ENCODE measurements around the gene RABL6. TPM values are rescaled to one million over a fixed set of nuclear protein-coding genes. Genes with fewer than 3 reads are reported as not detected.

The RABL6 gene
- polyA plus RNA-seq, 1 experiment: 35.4 TPM

DNA sequence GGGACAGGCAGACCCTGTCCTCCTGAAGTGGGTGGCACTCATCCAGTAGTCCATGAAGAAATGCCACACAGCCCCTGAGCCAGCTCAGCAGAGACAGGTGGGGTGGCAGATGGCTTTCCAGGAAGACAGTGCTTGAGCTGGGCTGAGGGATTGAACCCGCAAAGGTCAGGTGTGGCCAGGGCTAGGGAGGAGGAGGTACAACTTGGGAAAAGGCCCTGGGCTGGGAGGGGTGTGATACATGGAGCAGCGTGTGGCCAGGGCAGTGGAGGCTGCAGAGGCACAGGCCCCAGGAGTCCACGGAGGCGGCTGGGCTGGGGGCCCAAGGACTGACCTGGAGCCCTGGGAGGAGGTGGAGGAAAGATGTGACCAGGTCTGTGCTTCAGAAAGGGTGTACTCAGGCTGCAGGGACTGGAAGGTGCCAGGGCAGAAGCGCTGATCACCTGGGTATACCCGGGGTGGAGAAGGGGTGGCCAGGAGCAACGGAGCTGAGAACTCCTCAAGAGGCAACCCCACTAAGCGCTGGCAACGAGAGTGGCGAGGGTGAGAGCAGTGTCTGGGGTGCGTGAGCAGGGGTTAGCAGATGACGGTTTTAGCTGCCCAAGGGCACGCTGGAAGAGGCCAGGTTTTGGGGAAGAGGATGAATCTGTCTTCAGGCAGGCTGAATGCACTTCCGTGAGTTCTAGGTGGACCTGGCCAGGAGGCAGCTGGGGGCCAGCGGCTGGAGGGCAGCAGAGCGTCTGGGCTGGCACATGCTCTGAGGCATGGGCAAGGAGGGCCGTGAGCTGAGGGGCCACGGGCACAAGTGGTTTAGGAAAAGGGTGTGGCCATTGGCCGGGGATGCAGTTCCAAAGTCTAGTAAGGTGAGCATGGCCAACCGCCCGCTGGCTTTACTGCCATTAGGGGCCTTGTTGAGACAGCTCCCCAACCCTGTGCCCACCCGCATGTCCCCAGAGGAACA, 3.9 kb upstream of the RABL6 start:
- ChIA-PET POLR2A (no interaction called here), CTCF (interaction anchor here (4.0 kb wide), 1 partner anchor 11 kb away, joined by 13 read pairs; no protein-coding TSS in a partner anchor)
- Histone ChIP-seq H3K27me3 (ENCODE audit: control insufficient read depth, insufficient read depth, low read length) (peaks cover 30% of the 10 kb centered on the region), H3K27ac (ENCODE audit: low read depth, low read length) (no peak overlapping the region), H3K9me3 (ENCODE audit: control insufficient read depth, insufficient read depth, low read length) (no peaks in the 10 kb centered on the region; the same call in 1 of the 2 replicates), H3K4me3 (ENCODE audit: low read depth, low read length) (no peak overlapping the region)
- TF ChIP-seq, protein P1, sequence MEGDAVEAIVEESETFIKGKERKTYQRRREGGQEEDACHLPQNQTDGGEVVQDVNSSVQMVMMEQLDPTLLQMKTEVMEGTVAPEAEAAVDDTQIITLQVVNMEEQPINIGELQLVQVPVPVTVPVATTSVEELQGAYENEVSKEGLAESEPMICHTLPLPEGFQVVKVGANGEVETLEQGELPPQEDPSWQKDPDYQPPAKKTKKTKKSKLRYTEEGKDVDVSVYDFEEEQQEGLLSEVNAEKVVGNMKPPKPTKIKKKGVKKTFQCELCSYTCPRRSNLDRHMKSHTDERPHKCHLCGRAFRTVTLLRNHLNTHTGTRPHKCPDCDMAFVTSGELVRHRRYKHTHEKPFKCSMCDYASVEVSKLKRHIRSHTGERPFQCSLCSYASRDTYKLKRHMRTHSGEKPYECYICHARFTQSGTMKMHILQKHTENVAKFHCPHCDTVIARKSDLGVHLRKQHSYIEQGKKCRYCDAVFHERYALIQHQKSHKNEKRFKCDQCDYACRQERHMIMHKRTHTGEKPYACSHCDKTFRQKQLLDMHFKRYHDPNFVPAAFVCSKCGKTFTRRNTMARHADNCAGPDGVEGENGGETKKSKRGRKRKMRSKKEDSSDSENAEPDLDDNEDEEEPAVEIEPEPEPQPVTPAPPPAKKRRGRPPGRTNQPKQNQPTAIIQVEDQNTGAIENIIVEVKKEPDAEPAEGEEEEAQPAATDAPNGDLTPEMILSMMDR (IDR thresholded peaks at IDR 0.05; ENCODE audit: low read depth, low read length): no peak
- no peak for DNase-seq (ENCODE audit: low read depth, low spot score)

DNA sequence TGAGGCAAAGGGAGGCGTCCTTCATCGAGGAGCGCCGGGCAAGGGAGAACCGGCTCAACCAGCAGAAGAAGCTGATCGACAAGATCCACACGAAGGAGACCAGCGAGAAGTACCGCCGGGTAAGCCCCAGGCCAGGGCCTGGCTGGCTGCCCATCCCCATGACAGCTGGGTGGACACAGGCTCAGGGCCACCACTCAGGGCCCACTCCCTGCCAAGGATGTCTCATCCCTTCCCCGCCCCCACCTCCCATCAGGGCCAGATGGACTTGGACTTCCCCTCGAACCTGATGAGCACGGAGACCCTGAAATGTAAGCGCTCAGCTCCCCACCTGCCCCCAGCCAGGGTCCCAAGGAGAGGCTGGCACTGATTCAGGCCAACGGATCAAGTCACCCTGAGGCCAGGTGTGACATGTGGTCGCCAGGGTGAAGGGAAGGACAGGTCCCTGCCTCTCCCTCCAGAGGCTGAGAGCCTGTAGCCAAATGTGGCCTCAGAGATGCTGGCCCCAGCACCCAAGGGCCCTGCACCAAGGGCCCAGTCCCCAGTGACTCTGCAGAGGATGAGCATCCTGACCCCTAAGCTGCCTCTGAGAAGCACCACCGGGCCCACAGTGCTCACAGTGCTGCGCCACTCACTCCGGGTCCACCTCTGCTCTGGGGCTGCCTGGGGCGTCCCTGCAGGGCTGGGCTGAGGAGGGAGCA, 3.1 kb upstream of the RABL6 start:
- POLR2A ChIA-PET: no interaction called here
- H3K4me3 ChIP-seq (ENCODE audit: low read depth, low read length): no peak overlapping the region
- TF ChIP-seq, protein P1 (IDR thresholded peaks at IDR 0.05; ENCODE audit: low read depth, low read length): no peak
- no peak for DNase-seq (ENCODE audit: low read depth, low spot score)
- no peak overlapping the region for H3K27ac ChIP-seq (ENCODE audit: low read depth, low read length)
- H3K27me3 ChIP-seq (ENCODE audit: control insufficient read depth, insufficient read depth, low read length): peaks cover 22% of the 10 kb centered on the region
- CTCF ChIA-PET: interaction anchor here (4.0 kb wide), 1 partner anchor 12 kb away, joined by 13 read pairs; no protein-coding TSS in a partner anchor
- H3K9me3 ChIP-seq (ENCODE audit: control insufficient read depth, insufficient read depth, low read length): no peaks in the 10 kb centered on the region; the same call in 1 of the 2 replicates

DNA sequence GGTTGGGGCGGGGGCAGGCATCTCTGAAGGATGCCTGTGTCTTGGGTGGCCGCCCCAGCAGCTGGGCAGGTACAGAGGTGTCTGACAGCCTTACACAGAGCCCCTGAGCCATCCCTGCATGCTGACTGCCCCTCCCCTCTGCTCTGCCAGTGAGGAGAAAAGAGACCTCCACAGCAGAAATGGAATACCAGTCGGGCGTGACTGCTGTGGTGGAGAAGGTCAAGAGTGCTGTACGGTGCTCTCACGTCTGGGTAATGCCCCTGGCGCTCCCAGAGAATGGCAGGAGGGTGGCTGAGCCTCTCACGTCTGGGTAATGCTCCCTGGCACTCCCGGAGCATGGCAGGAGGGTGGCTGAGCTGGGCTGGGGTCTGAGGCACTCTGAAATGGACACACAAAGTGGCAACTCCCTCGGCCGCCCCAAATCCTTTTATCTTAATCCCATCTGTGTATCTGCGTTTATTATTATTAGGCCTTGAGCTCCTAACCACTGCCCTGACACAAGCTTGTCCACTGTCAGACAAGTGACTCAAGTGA, 2.5 kb upstream of the RABL6 start:
- no peak for DNase-seq (ENCODE audit: low read depth, low spot score)

DNA sequence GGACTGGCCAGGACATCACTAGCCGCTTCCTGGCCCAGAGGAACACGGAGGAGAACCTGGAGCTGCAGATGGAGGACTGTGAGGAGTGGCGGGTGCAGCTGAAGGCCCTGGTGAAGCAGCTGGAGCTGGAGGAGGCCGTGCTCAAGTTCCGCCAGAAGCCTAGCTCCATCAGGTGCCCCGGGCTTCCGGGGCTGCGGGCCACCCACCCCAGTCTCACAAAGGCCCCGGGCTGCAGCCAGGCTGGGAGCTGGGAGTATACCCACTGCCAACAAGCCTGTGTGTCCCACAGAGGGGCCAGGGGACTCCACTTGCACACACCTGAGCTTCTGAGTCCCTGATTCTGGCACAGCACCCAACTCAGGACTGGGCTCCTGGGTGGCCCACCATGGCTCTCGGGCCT, 1.7 kb upstream of the RABL6 start:
- H3K27me3 ChIP-seq (ENCODE audit: control insufficient read depth, insufficient read depth, low read length): peaks cover 9% of the 10 kb centered on the region
- ChIA-PET CTCF (interaction anchor here (1.5 to 2.6 kb wide), 2 partner anchors 13 to 36 kb away, joined by 5 to 12 read pairs; partner anchors contain the start of gene AJM1), POLR2A (no interaction called here)
- H3K27ac ChIP-seq (ENCODE audit: low read depth, low read length): no peak overlapping the region
- H3K9me3 ChIP-seq (ENCODE audit: control insufficient read depth, insufficient read depth, low read length): no peaks in the 10 kb centered on the region; the same call in 1 of the 2 replicates
- DNase-seq (ENCODE audit: low read depth, low spot score): no peak
- TF ChIP-seq, protein P1 (IDR thresholded peaks at IDR 0.05; ENCODE audit: low read depth, low read length): no peak
- no peak overlapping the region for H3K4me3 ChIP-seq (ENCODE audit: low read depth, low read length)

More for the DNA sequence above, 2.5 kb upstream of the RABL6 start:
- ChIA-PET CTCF (interaction anchor here (1.5 to 2.6 kb wide), 2 partner anchors 12 to 37 kb away, joined by 5 to 12 read pairs; partner anchors contain the start of gene AJM1), POLR2A (no interaction called here)
- H3K4me3 ChIP-seq (ENCODE audit: low read depth, low read length): no peak overlapping the region
- no peak overlapping the region for H3K27ac ChIP-seq (ENCODE audit: low read depth, low read length)
- TF ChIP-seq, protein P1 (IDR thresholded peaks at IDR 0.05; ENCODE audit: low read depth, low read length): no peak
- peaks cover 17% of the 10 kb centered on the region for H3K27me3 ChIP-seq (ENCODE audit: control insufficient read depth, insufficient read depth, low read length)
- H3K9me3 ChIP-seq (ENCODE audit: control insufficient read depth, insufficient read depth, low read length): no peaks in the 10 kb centered on the region; the same call in 1 of the 2 replicates
